CD4-positive, alpha-beta T cell treated with Interleukin-17A for 1 hour (primary cell): ENCODE data around the gene PALD1.

ENCODE experiments used
- DNase-seq: peaks from one replicate; pipeline ENCODE4 v3.0.0-alpha.2; 2020

Gene PALD1

DNA sequence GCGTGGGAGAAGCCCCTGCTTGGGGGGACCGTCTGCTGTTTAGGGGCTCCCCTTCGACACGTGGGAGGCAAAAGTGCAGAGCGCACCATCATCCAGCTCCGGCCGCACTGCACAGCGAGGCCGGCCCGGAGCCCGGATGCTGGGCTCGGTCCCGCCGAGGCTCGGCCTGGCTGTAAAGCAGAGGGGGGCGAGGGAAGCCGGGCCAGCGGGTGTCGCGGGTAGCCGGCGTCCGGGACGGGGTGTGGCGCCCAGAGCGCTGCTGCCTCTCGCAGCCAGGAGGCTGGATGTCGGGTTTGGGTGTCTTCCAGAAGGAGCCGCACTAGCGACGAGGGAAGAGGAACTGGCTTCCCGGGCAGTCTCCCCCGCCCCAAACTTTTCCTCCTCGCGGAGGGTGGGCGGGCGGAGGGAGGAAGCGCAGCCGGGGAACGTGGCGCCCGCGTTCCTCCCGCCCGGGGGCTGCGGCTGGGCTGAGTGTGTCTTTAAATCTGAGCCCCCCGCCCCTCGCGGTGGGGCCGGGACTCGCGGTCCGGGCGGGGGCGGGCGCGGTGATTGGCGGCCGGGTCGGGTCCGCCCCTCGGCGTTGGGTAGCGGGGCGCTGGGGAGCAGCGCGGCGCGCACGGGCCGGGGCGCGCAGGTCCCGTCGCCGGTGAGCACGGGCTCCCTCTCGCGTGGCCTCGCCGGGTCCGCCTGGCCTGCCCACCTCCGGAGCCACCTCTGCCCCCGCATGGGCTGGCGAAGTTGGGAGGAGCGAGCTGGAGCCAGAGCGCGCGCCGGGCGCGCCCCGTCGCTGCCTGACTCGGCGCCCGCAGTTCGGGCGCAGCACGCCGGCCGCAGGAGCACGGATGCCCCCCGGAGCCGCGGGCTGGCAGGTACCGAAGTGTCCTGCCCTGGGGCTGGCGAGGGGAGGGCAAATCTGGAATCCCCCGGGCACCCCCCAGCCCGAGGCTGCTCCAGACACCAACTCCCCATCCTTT is at the start of gene PALD1:
Gene PALD1 (plus strand): TSS at position 577 of the 974 bp plus-strand sequence. CDS start 47,185 bp downstream, outside the sequence.
- no peak for DNase-seq

DNA sequence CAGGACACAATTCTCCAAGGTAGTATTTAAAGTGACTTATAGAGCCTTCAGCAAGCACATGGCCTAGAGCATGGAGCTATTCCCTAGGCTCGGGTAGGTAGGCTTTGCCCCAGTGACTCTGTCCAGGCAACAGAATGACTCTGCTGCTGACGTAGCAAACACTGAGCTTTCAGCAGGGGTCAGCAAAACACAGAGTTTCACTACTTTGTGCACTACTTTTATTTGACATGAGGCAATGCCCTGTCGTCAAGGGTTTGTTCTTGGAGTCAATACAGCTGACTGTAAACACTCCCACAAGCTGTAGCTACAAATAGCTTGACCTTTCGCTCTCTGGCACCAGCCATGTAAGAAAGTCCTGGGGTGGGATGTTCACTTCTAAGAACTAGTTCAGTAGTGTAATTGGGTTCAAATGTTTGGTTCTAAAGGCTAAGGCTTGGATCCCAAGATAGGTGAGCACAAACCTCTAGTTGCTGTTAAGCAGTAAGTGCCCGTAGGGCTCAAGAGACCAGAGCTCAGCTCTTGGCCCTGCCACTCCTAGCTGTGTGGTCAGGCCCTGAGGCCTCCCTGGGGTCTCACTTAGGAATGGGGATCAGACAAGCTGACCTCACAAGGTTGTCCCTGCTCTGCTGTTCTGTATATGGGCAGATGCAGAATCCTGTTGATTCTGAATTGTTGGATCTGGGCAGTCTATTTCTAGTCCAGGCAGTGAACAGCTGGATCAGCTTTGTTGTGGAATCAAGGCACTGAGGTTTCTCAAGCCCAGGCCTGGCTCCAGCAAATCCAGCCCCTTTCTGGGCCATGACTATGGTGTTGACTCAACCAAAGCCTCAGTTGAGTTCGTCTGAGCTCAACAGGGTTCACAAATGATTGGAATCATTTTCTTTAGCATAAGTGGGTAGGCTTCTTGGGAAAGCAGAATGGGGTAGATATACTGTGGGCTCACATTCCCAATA is 47.8 kb upstream of the PALD1 start:
- DNase-seq = no peak

GRCh38 chr10:70432101-70432500 is 46.5 kb upstream of the PALD1 start:
- DNase-seq = no peak

- DNase-seq = peak; percentile 13
Observed at GRCh38 chr10:70432561-70433263, 45.9 kb upstream of the PALD1 start.

- DNase-seq = no peak
Observed at GRCh38 chr10:70433581-70434280, 44.8 kb upstream of the PALD1 start.

GRCh38 chr10:70435241-70436085 is 43.1 kb upstream of the PALD1 start:
- DNase-seq = no peak

DNA sequence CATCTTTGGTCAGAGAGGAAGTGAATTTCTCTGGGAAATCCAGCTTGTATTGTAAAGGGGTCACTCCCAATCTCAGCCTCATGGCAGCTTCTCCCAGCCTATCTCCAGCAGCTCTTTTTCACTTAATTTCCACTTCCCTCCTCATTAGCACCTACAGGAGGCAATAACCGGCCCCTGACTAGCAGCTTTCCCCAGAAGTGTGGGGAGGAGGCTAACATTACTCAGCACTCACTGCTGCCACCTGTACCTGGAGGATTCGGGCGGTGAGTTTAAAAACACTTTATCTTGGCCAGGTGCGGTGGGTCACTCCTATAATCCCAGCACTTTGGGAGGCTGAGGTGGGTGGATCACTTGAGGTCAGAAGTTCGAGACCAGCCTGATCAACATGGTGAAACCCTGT is 40.8 kb upstream of the PALD1 start:
- DNase-seq = no peak

- no peak for DNase-seq
Observed at GRCh38 chr10:70440296-70441160, 38.0 kb upstream of the PALD1 start.

- DNase-seq = no peak
Observed at GRCh38 chr10:70441161-70441894, 37.2 kb upstream of the PALD1 start, which contains the start of gene NODAL. Gene NODAL (minus strand): TSS chr10:70441681. CDS start chr10:70441667, 14 bp downstream.

DNA sequence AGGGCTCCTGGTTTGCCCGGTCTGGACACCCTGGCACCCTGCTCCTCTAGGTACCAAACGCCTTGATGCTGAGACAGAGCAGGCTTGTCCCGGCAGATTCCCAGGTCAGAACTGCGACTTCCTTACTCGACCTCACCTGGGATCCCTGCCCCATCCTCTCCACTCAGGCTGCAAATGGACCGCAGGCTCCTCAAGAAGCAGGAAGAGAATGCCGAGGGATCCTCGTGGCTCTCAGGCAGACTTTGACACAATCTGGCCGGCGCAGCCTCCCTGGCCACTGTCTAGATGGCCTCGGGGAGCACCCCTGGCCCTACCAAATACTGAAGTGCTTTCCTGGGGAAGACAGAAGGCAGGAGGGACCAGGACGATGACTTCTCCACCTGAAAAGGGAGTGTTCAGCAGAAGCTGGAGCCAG is 36.7 kb upstream of the PALD1 start:
- DNase-seq = no peak

DNA sequence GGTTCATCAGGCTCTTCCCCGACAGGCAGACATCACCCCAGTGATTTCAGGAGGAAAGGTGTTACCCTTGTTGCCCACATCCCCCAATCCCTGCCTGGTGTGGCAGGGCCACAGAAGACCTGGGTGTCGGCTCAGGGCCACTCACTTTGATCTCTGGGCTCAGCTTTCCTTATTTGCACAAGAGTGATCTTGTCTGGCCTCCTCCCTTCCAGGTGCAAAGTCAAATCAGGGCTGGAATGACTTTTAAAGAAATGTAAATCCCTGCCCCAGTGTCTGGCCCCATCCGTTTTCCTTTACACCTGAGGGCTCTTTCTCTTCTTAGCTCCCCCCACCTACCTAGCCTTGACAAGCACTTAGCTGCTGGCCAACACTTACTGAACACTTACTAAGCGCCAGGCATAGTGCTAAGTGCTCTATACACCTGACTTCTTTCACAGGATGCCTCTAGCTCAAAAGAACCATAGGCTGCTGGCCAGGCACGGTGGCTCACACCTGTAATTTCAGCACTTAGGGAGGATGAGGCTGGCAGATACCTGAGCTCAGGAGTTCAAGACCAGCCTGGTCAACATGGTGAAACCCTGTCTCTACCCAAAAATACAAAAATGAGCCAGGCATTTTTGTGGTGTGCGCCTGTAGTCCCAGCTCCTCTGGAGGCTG is 36.1 kb upstream of the PALD1 start:
- DNase-seq = no peak

- no peak for DNase-seq
Observed at GRCh38 chr10:70444744-70445143, 33.8 kb upstream of the PALD1 start.

DNA sequence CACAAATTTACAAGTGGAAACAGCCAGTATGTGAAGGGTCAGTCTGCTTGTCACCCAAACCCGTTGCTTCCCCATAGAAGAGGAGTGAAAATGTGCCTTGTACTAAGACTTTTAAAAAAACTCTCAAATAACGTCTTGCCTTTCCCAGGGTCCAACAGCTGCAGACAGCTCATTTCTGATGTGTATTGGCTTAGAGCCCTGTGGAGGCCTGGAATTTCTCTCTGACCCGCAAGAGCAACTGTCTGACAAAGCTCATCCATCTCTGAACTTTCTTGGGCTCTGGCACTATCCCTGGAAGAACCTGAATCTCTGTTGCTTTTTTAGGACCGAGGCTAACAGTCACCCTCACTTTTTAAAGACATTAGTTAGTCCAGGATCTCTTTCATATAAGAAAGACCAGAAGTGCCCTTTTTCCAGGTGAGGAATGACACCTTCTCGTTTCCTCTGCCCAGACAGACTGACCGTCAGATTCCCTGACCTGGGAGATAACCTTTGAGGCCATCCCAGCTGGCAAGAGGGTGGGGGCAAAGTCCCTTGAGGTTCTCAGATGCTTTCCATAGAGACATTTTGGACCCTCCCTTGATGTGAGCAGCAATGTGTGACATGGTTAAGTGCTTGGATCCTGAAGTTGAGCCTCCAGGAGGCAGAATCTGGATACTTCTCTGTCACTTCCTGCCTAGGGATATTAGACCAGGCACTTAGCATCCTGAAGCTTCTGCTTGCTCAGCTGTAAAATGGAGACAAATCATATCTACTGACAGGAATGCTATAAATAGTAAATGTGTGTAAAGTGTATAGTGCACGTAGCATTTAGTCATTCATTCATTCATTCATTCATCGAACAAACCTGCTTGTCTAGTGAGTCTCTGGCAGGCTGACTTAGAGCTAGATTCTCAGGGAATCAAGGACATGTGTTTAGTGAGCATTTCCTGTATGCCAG is 32.6 kb upstream of the PALD1 start:
- DNase-seq = no peak

DNA sequence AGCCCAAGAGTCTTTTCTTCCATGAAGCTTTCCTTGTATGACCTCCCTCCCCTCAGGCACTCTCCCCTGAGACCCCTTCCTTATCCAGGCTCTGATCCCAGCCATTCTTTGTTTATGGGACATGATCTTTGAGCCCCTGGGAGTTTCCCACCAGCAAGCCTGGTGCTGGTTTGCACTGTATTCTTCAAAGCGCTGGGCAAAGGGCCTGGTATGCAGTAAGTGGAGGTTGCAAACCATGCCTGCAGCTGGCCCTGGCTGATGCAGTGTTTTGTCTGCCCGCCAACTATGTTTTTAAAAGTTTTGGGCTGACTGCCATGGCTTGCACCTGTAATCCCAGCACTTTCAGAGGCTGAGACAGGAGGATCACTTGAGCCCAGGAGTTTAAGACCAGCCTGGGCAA is 30.3 kb upstream of the PALD1 start:
- no peak for DNase-seq

- DNase-seq = no peak
Observed at GRCh38 chr10:70455213-70455630, 23.3 kb upstream of the PALD1 start.

DNA sequence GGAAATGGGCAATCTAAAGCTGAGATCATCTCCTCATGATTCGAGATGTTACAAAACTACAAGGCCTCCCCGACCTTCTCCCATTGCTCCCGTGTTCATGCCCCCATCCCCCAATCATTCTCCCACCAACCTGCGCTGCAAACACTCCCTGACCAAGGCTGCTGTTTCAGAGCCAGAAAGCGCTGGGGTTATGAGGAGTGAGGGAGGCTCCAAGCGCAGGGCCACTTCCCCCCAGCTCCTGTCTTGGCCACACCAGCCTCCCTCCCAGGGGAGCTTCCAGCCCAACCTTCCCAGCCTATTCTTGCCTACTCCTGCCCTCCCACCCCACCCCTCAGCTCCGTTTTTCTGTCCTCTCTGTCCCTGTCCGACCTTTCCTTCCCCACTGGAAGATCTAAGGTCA is 22.4 kb upstream of the PALD1 start:
- DNase-seq = no peak

- no peak for DNase-seq
Observed at GRCh38 chr10:70457759-70458305, 20.7 kb upstream of the PALD1 start.
